Uterus (tissue), 4 donors: ENCODE data around the gene UMODL1. TPM values are rescaled to one million over a fixed set of nuclear protein-coding genes. Genes with fewer than 3 reads are reported as not detected.
"Not testable (repeated sequence)": the region's sequence is repeated elsewhere in the genome, so short reads cannot be mapped to it uniquely, and the experiment has no call there.

ENCODE experiments used
- DNase-seq, 2 donors: peaks; one replicate each; pipeline ENCODE4 v3.0.0-alpha.2; 2019 to 2020
- H3K27ac ChIP-seq, 2 donors: fragments of 200-600 bp; sonication (generic); 1 replicate in 1 of 2; 2 replicates in 1 of 2; pipeline ENCODE4 v1.5.1; 2016 to 2018
- H3K27me3 ChIP-seq, 2 donors: fragments of 200-600 bp; sonication (generic); one replicate each; pipeline ENCODE4 v1.5.1; 2018 to 2019; ENCODE audit warnings: control low read depth in 1 of 2
- H3K36me3 ChIP-seq, 2 donors: fragments of 200-600 bp; sonication (generic); one replicate each; pipeline ENCODE4 v1.5.1; 2019; ENCODE audit warnings: control low read depth in 1 of 2
- H3K4me1 ChIP-seq, 2 donors: fragments of 200-600 bp; sonication (generic); one replicate each; pipeline ENCODE4 v1.5.1; 2018 to 2019; ENCODE audit warnings: control low read depth in 1 of 2
- H3K4me3 ChIP-seq, 2 donors: fragments of 200-600 bp; sonication (generic); 1 replicate in 1 of 2; 2 replicates in 1 of 2; pipeline ENCODE4 v1.5.1; 2018 to 2019; ENCODE audit warnings: mild to moderate bottlenecking in 1 of 2
- H3K9me3 ChIP-seq, 2 donors: fragments of 200-600 bp; sonication (generic); one replicate each; pipeline ENCODE4 v1.5.1; 2019; ENCODE audit warnings: control low read depth in 1 of 2
- CTCF ChIP-seq, 4 experiments: fragments of 200-600 bp in 2 of 4; fragments of 450-650 bp in 2 of 4; sonication (generic) in 2 of 4; IDR thresholded peaks; one replicate each; pipeline ENCODE4 v1.5.1; 2016 to 2019; ENCODE audit warnings: antibody characterized with exemption in 4 of 4, mild to moderate bottlenecking in 2 of 4, moderate library complexity in 1 of 4
- POLR2A ChIP-seq, 2 donors: fragments of 450-650 bp; IDR thresholded peaks; one replicate each; pipeline ENCODE4 v1.6.1; 2016; ENCODE audit warnings: antibody characterized with exemption in 2 of 2, mild to moderate bottlenecking in 1 of 2, moderate library complexity in 1 of 2
- intact Hi-C: fragments of 100-400 bp; cut with DNase I; formaldehyde crosslinking; loops from one replicate; pipeline ENCODE4 v1.15.1; 2023; ENCODE audit warnings: low total_unique reads
- total RNA-seq, 4 donors: library from RNA; depleted of rRNA in 3 of 4; stranded (reverse); fragments of >200 nt in 3 of 4; gene quantifications; one replicate each; pipeline versions ENCODE4 v1.1.0 to v1.2.4, GENCODE V29; 2014 to 2023
- donor health status: DM: yes; HTN: yes; CAD: no.

Gene UMODL1
- total RNA-seq, 4 donors from 2014 or later, result not detected

GRCh38 chr21:42112857-42113256, 41.7 kb downstream of the UMODL1 start:
- no peaks in the 10 kb centered on the region for H3K9me3 ChIP-seq
- no peaks in the 10 kb centered on the region for H3K4me1 ChIP-seq
- H3K36me3 ChIP-seq, result no peaks in the 10 kb centered on the region
- no peak overlapping the region for H3K27ac ChIP-seq
- TF ChIP-seq CTCF (IDR thresholded peaks at IDR 0.05) (no peak), POLR2A (IDR thresholded peaks at IDR 0.05) (no peak)
- DNase-seq, result no peak
- intact Hi-C loops, result no loop called here
- no peaks in the 10 kb centered on the region for H3K27me3 ChIP-seq
- no peak overlapping the region for H3K4me3 ChIP-seq

GRCh38 chr21:42113926-42114409, 42.9 kb downstream of the UMODL1 start:
- H3K4me1 ChIP-seq, result no peaks in the 10 kb centered on the region
- no peak overlapping the region for H3K4me3 ChIP-seq
- H3K9me3 ChIP-seq, result no peaks in the 10 kb centered on the region
- no peak for DNase-seq
- H3K36me3 ChIP-seq, result no peaks in the 10 kb centered on the region
- TF ChIP-seq POLR2A (IDR thresholded peaks at IDR 0.05), result no peak
- no peak for TF ChIP-seq CTCF (IDR thresholded peaks at IDR 0.05)
- no peak overlapping the region for H3K27ac ChIP-seq
- no peaks in the 10 kb centered on the region for H3K27me3 ChIP-seq
- intact Hi-C loops, result no loop called here

- no peaks in the 10 kb centered on the region for H3K27me3 ChIP-seq
- H3K4me1 ChIP-seq, result no peaks in the 10 kb centered on the region
- no peak for DNase-seq
- no peaks in the 10 kb centered on the region for H3K36me3 ChIP-seq
- intact Hi-C loops, result loop anchor here (5.0 kb wide), 1 partner anchor 302 kb away; no protein-coding TSS in a partner anchor
- no peak overlapping the region for H3K27ac ChIP-seq
- H3K4me3 ChIP-seq, result no peak overlapping the region
- no peaks in the 10 kb centered on the region for H3K9me3 ChIP-seq
- TF ChIP-seq CTCF (IDR thresholded peaks at IDR 0.05) (no peak), POLR2A (IDR thresholded peaks at IDR 0.05) (no peak)
Observed at GRCh38 chr21:42114646-42115045, 43.5 kb downstream of the UMODL1 start.

- Histone ChIP-seq H3K9me3 (no peaks in the 10 kb centered on the region), H3K27me3 (no peaks in the 10 kb centered on the region), H3K4me3 (no peak overlapping the region), H3K36me3 (no peaks in the 10 kb centered on the region), H3K4me1 (no peaks in the 10 kb centered on the region), H3K27ac (no peak overlapping the region)
- no peak for TF ChIP-seq POLR2A (IDR thresholded peaks at IDR 0.05)
- TF ChIP-seq CTCF (IDR thresholded peaks at IDR 0.05), result no peak
- intact Hi-C loops, result loop anchor here (5.0 kb wide), 1 partner anchor 303 kb away; no protein-coding TSS in a partner anchor
- DNase-seq, result no peak
Observed at GRCh38 chr21:42115136-42115683, 44.1 kb downstream of the UMODL1 start.

- not testable (repeated sequence) for H3K9me3 ChIP-seq, H3K4me3 ChIP-seq, DNase-seq, H3K36me3 ChIP-seq, H3K4me1 ChIP-seq, H3K27me3 ChIP-seq, H3K27ac ChIP-seq
- intact Hi-C loops, result loop anchor here (5.0 kb wide), 1 partner anchor 304 kb away; no protein-coding TSS in a partner anchor
Observed at GRCh38 chr21:42116551-42116950, 45.4 kb downstream of the UMODL1 start.
